Transverse colon (tissue), 3 donors: ENCODE measurements around the gene HOPX.
"Not testable (repeated sequence)": the region's sequence is repeated elsewhere in the genome, so short reads cannot be mapped to it uniquely, and the experiment has no call there.

Experiments used
- CTCF ChIP-seq, 5 experiments: fragments of 200-600 bp in 3 of 5; fragments of 450-650 bp in 2 of 5; sonication (generic) in 3 of 5; IDR thresholded peaks; 1 replicate in 2 of 5; 2 replicates in 3 of 5; pipeline ENCODE4 v1.5.1; 2016 to 2017; ENCODE audit warnings: antibody characterized with exemption in 5 of 5, inconsistent platforms in 3 of 5, mild to moderate bottlenecking in 2 of 5, moderate library complexity in 1 of 5
- POLR2A ChIP-seq: fragments of 450-650 bp; IDR thresholded peaks from one replicate; pipeline ENCODE4 v1.6.1; 2016; ENCODE audit warnings: antibody characterized with exemption, mild to moderate bottlenecking, moderate library complexity

- not testable (repeated sequence) for TF ChIP-seq POLR2A; CTCF (IDR thresholded peaks at IDR 0.05)
Measured at GRCh38 chr4:56605464-56605863, 75.6 kb downstream of the HOPX start.
